PC-9 (cell line): ENCODE measurements around the gene LIN52. TPM values are rescaled to one million over a fixed set of nuclear protein-coding genes. Genes with fewer than 3 reads are reported as not detected.

Experiments
- BruUV-seq: library from RNA; stranded (reverse); fragments of 400-500 nt; replicated peaks from 2 replicates; lab custom pipeline; 2021; lab: Mats Ljungman, UMichigan
- CTCF ChIA-PET: fragments of 300-600 bp; sonication (Branson Sonifier 250); formaldehyde crosslinking; loops from one replicate; lab custom pipeline; 2022; ENCODE audit warnings: antibody characterized with exemption; lab: Charles Lee
- POLR2A ChIA-PET: fragments of 300-600 bp; sonication (Branson Sonifier 250); formaldehyde crosslinking; loops from one replicate; lab custom pipeline; 2022; ENCODE audit warnings: antibody characterized with exemption; ENCODE audit not compliant: unreplicated experiment; lab: Charles Lee
- DNase-seq, 2 experiments: peaks; one replicate each; pipeline versions ENCODE4 v3.0.0 to v3.0.0-alpha.2; 2015 to 2022; ENCODE audit warnings: mixed read lengths in 1 of 2
- H2AFZ ChIP-seq: fragments of 200-600 bp; sonication (generic); 2 replicates; pipeline ENCODE4 v1.8.1; 2017; ENCODE audit warnings: antibody characterized with exemption
- H3F3A ChIP-seq: fragments of 200-600 bp; sonication (generic); 2 replicates; pipeline ENCODE4 v1.8.1; 2017; ENCODE audit warnings: antibody characterized with exemption, mild to moderate bottlenecking, low read depth; ENCODE audit not compliant: insufficient read depth
- H3K27ac ChIP-seq: fragments of 200-600 bp; sonication (generic); 2 replicates; pipeline ENCODE4 v1.6.1; 2016; ENCODE audit warnings: mixed run types
- H3K27me3 ChIP-seq: fragments of 200-600 bp; sonication (generic); 2 replicates; pipeline ENCODE4 v1.6.1; 2016; ENCODE audit warnings: low read depth, mixed run types; ENCODE audit not compliant: insufficient read depth
- H3K36me3 ChIP-seq: fragments of 200-600 bp; sonication (generic); 2 replicates; pipeline ENCODE4 v1.6.1; 2016; ENCODE audit warnings: low read depth, mixed run types
- H3K4me1 ChIP-seq: fragments of 200-600 bp; sonication (generic); replicated peaks from 2 replicates; pipeline ENCODE4 v1.6.1; 2016; ENCODE audit warnings: mixed run types; ENCODE audit not compliant: insufficient read depth
- H3K4me2 ChIP-seq: fragments of 200-600 bp; sonication (generic); 2 replicates; pipeline ENCODE4 v1.6.1; 2017; ENCODE audit warnings: mixed run types
- H3K4me3 ChIP-seq: fragments of 200-600 bp; sonication (generic); 2 replicates; pipeline ENCODE4 v1.6.1; 2016; ENCODE audit warnings: mixed run types
- H3K79me2 ChIP-seq: fragments of 200-600 bp; sonication (generic); 2 replicates; pipeline ENCODE4 v1.6.1; 2017; ENCODE audit warnings: low read depth, mixed run types
- H3K9me2 ChIP-seq: fragments of 200-600 bp; sonication (generic); 2 replicates; pipeline ENCODE4 v1.8.1; 2017; ENCODE audit warnings: mild to moderate bottlenecking; ENCODE audit not compliant: insufficient read depth
- H3K9me3 ChIP-seq: fragments of 200-600 bp; sonication (generic); 2 replicates; pipeline ENCODE4 v1.8.1; 2016; ENCODE audit warnings: low read depth; ENCODE audit not compliant: insufficient read depth
- H4K20me1 ChIP-seq: fragments of 200-600 bp; sonication (generic); 2 replicates; pipeline ENCODE4 v1.8.1; 2017; ENCODE audit not compliant: insufficient read depth
- CTCF ChIP-seq: fragments of 200-600 bp; sonication (generic); conservative IDR thresholded peaks from 2 replicates; pipeline ENCODE4 v1.6.1; 2017; ENCODE audit warnings: mixed run types, antibody characterized with exemption, mild to moderate bottlenecking, moderate library complexity
- EZH2 ChIP-seq: fragments of 200-600 bp; sonication (generic); IDR thresholded peaks from 2 replicates; pipeline ENCODE4 v1.8.0; 2017; ENCODE audit warnings: antibody characterized with exemption, low read depth
- intact Hi-C: fragments of 100-400 bp; cut with micrococcal nuclease; formaldehyde crosslinking; loops from one replicate; pipeline ENCODE4 v1.10.0; 2022; ENCODE audit not compliant: unreplicated experiment
- total RNA-seq: library from RNA; stranded (reverse); gene quantifications from 2 replicates; pipeline ENCODE4 v1.2.3, GENCODE V29; 2021

LIN52 gene
- total RNA-seq, 1 experiment from 2014 or later, result 18.8 TPM

- Histone ChIP-seq H3K27me3 (no peaks in the 10 kb centered on the region), H3K9me3 (no peaks in the 10 kb centered on the region), H3K36me3 (no peaks in the 10 kb centered on the region), H3F3A (no peaks in the 10 kb centered on the region), H3K4me3 (no peak overlapping the region), H2AFZ (no peak overlapping the region), H3K9me2 (no peaks in the 10 kb centered on the region), H3K79me2 (no peaks in the 10 kb centered on the region), H4K20me1 (no peaks in the 10 kb centered on the region), H3K27ac (no peak overlapping the region), H3K4me2 (no peak overlapping the region), H3K4me1 (no peaks in the 10 kb centered on the region)
- DNase-seq, result no peak
- ChIA-PET POLR2A (no interaction called here), CTCF (no interaction called here)
- BruUV-seq, result no TSS peak
- TF ChIP-seq CTCF (no peak), EZH2 (no peak)
- intact Hi-C loops, result no loop called here
These were observed 123.9 kb downstream of the LIN52 start for GRCh38 chr14:74208642-74209041.

GRCh38 chr14:74211945-74212580 is 127.3 kb downstream of the LIN52 start:
- DNase-seq, result no peak
- Histone ChIP-seq H3K36me3 (no peaks in the 10 kb centered on the region), H3K27me3 (peaks cover 7% of the 10 kb centered on the region; the same call in 1 of the 2 replicates), H3K9me3 (no peaks in the 10 kb centered on the region), H3K27ac (no peak overlapping the region), H3K4me3 (no peak overlapping the region), H2AFZ (no peak overlapping the region), H3F3A (no peaks in the 10 kb centered on the region), H3K4me1 (no peaks in the 10 kb centered on the region), H3K4me2 (no peak overlapping the region), H3K9me2 (no peaks in the 10 kb centered on the region), H4K20me1 (no peaks in the 10 kb centered on the region), H3K79me2 (no peaks in the 10 kb centered on the region)
- intact Hi-C loops, result no loop called here
- POLR2A ChIA-PET, result interaction anchor here (0.6 kb wide), 1 partner anchor 1949 kb away, joined by 3 read pairs; no protein-coding TSS in a partner anchor
- CTCF ChIA-PET, result no interaction called here
- no TSS peak for BruUV-seq
- TF ChIP-seq CTCF (no peak), EZH2 (no peak)

- CTCF ChIA-PET, result interaction anchor here (0.5 to 0.7 kb wide), 3 partner anchors 38 to 101 kb away, joined by 3 to 13 read pairs (median 4); no protein-coding TSS in a partner anchor
- Histone ChIP-seq H3K27me3 (peaks cover 28% of the 10 kb centered on the region), H3K4me3 (no peak overlapping the region), H3K9me2 (no peaks in the 10 kb centered on the region), H3K36me3 (no peaks in the 10 kb centered on the region), H3K9me3 (no peaks in the 10 kb centered on the region), H3F3A (no peaks in the 10 kb centered on the region), H2AFZ (no peak overlapping the region), H3K4me1 (no peaks in the 10 kb centered on the region), H3K27ac (no peak overlapping the region), H3K4me2 (no peak overlapping the region), H4K20me1 (no peaks in the 10 kb centered on the region), H3K79me2 (no peaks in the 10 kb centered on the region)
- TF ChIP-seq CTCF (no peak), EZH2 (no peak)
- intact Hi-C loops, result no loop called here
- BruUV-seq, result no TSS peak
- no peak for DNase-seq
- POLR2A ChIA-PET, result no interaction called here
These were observed 129.4 kb downstream of the LIN52 start for GRCh38 chr14:74213907-74214803.
